GM18870 (cell line): ENCODE results near the gene CALHM4.
"Not testable (repeated sequence)": the region's sequence is repeated elsewhere in the genome, so short reads cannot be mapped to it uniquely, and the experiment has no call there.

Source experiments
- ATAC-seq: cut with Tn5 transposase; IDR thresholded peaks from one replicate; pipeline ENCODE4 v1.9.1; 2021; ENCODE audit warnings: moderate library complexity; ENCODE audit not compliant: unreplicated experiment

The CALHM4 gene

DNA sequence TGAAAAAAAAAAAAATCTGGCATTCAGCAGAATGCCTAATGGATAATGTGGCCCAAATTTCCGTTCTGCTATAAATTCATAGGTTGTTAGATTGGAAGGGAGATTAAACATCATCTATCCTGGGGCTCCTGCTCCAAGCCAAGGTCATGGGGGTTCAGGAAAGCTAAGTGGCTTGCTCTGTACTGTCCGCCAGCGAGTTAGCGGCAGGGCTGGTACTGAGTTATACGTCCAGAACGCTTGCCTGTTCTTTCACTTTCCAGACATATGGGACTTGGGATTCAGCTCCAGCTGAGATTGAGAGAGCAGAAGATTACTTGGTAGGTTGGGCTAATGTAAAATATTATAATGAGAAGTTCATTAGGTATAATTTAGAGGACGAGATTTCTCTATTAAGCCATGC is 18.6 kb downstream of the CALHM4 start:
- no peak for ATAC-seq

DNA sequence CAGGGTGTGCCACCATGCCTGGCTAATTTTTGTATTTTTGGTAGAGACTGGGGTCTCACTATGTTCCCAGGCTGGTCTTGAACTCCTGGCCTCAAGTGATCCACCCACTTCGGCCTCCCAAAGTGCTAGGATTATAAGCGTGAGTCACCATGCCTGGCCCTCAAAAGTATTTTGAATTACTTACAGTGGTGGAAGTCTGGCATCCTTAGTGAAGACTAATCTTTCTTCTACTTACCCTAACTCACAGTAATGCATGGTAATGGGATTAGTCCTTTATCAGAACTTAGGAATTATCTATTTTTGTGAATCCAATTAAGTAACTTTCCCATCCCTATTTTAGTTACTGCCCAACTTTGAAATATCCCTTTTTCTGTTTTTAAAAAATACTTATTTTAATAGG is 21.7 kb downstream of the CALHM4 start:
- ATAC-seq, result no peak

GRCh38 chr6:116577486-116577885 is 23.9 kb downstream of the CALHM4 start:
- ATAC-seq, result no peak

DNA sequence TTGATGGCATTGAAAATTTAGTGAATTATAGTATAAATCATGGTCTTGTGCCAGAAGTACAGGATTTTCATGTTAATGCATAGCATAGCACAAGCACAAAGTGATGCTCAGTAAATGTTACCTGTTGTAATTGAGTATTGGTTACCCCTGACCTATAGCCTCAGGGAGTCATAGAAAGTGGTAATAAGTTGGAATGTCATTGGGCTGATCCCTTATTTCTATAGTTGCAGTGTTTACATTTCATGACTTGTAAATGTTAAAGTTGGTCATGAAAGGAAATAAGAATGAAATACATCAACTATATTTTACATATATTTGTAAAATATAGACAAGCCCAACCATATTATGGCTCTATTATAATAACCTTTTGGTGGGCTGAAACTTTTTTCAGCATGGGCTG is 24.8 kb downstream of the CALHM4 start:
- ATAC-seq, result no peak

DNA sequence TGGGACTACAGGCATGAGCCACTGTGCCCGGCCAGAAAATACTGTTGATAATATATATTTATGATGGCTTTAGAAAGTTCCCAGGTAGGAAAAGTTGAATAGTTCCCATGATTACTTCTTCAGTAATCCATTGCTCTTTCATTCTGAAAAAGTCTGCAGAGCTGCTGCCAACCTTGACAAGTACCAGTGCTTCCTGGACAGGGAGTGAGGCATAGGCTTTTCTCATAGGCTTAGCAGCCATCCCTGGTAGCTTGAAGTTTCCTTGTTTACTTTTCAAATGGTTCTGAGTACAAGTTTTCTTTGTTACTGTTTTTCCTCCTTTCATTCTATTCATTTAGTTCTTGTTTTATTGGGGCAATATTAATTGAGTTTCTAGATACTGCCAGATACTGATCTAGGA is 25.6 kb downstream of the CALHM4 start:
- ATAC-seq, result no peak

- ATAC-seq, result no peak
These were observed 26.6 kb downstream of the CALHM4 start for GRCh38 chr6:116580198-116580597.

DNA sequence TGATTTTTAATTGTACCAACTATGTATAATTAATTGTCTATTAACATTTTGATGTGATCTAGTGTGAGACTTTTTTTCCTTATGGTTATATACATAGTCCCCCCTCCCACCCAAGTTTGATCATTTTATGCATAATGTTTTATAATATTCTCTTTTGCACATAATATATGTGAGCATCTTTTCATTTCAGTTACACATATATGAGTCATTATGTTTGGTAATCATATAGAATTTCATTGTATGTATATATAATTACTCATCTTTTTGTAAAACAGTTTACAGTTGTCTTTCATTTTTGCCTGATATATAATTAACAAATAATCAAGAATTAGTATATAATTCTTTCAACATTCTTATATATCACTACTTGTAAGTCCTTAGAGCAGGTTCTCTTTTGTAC is 32.7 kb downstream of the CALHM4 start:
- no peak for ATAC-seq

DNA sequence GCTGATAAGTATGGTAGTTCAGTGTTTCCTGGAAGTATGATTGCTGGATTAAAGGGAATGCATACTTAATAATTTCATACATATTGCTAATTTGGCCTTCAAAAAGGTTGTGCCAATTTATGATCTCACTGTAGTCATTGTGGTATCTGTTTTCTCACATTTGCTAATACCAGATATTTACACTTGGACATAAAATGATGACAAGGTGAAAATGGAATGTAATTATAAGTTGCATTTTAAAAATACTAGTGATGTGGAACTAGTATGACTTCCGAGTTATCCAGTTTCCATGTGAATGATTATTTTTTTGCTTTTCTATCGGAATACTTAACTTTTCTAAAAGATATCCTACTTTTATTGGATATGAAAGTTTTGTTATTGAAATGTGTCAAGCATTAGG is 33.2 kb downstream of the CALHM4 start:
- no peak for ATAC-seq

- ATAC-seq, result no peak
These were observed 41.7 kb downstream of the CALHM4 start for GRCh38 chr6:116595247-116595646.

- no peak for ATAC-seq
These were observed 43.3 kb downstream of the CALHM4 start for GRCh38 chr6:116596815-116597214.

GRCh38 chr6:116603916-116604315 is 50.4 kb downstream of the CALHM4 start:
- not testable (repeated sequence) for ATAC-seq

DNA sequence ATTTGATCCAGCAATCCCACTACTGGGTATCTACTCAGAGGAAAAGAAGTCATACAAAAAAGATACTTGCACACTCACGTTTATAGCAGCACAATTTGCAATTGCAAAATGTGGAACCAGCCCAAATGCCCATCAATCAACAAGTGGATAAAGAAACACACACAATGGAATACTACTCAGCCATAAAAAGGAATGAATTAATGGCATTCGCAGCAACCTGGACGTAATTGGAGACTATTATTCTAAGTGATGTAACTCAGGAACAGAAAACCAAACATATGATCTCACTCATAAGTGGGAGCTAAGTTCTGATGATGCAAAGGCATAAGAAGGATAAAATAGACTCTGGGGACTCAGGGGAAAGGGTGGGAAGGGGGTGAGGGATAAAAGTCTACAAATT is 51.3 kb downstream of the CALHM4 start:
- not testable (repeated sequence) for ATAC-seq

GRCh38 chr6:116605935-116606334 is 52.4 kb downstream of the CALHM4 start:
- ATAC-seq, result no peak
